Calu3 (cell line): ENCODE results near the gene MAZ. TPM values are rescaled to one million over a fixed set of nuclear protein-coding genes. Genes with fewer than 3 reads are reported as not detected.
A peak's percentile ranks its signal among the peaks of the same experiment; 100 is the strongest.

Experiments
- BruUV-seq: library from RNA; stranded (reverse); fragments of 400-500 nt; replicated peaks from 2 replicates; lab custom pipeline; 2021; lab: Mats Ljungman, UMichigan
- CTCF ChIA-PET: fragments of 300-600 bp; sonication (Branson Sonifier 250); formaldehyde crosslinking; loops from one replicate; lab custom pipeline; 2022; ENCODE audit warnings: antibody characterized with exemption; lab: Charles Lee
- DNase-seq: peaks from one replicate; pipeline ENCODE4 v3.0.0; 2022
- H3K27ac Mint-ChIP-seq: one replicate; pipeline ENCODE4 v1.8.0; 2022; ENCODE audit warnings: mixed read lengths; ENCODE audit not compliant: unreplicated experiment
- H3K27me3 Mint-ChIP-seq: one replicate; pipeline ENCODE4 v1.8.0; 2022; ENCODE audit warnings: mixed read lengths; ENCODE audit not compliant: unreplicated experiment
- H3K36me3 Mint-ChIP-seq: one replicate; pipeline ENCODE4 v1.8.0; 2022; ENCODE audit warnings: mild to moderate bottlenecking, moderate library complexity, mixed read lengths; ENCODE audit not compliant: insufficient read depth, unreplicated experiment
- H3K4me1 Mint-ChIP-seq: one replicate; pipeline ENCODE4 v1.8.0; 2022; ENCODE audit warnings: mild to moderate bottlenecking, low read depth, mixed read lengths; ENCODE audit not compliant: unreplicated experiment
- H3K4me3 Mint-ChIP-seq: one replicate; pipeline ENCODE4 v1.8.0; 2022; ENCODE audit warnings: mild to moderate bottlenecking, low read depth, moderate library complexity, mixed read lengths; ENCODE audit not compliant: unreplicated experiment
- H3K9me3 Mint-ChIP-seq: one replicate; pipeline ENCODE4 v1.8.0; 2022; ENCODE audit warnings: low read depth, mixed read lengths; ENCODE audit not compliant: unreplicated experiment
- intact Hi-C: fragments of 100-400 bp; cut with micrococcal nuclease; formaldehyde crosslinking; loops from one replicate; pipeline ENCODE4 v1.10.0; 2022; ENCODE audit not compliant: unreplicated experiment
- total RNA-seq: library from RNA; stranded (reverse); gene quantifications from 2 replicates; pipeline ENCODE4 v1.2.3, GENCODE V29; 2022
- TF ChIP-seq, protein P1 (sequence below): fragments of 200-600 bp; IDR thresholded peaks from one replicate; pipeline ENCODE4 v1.8.0; 2022; ENCODE audit warnings: antibody characterized with exemption; ENCODE audit not compliant: unreplicated experiment

The MAZ gene
- total RNA-seq, 1 experiment from 2014 or later = 257 TPM

DNA sequence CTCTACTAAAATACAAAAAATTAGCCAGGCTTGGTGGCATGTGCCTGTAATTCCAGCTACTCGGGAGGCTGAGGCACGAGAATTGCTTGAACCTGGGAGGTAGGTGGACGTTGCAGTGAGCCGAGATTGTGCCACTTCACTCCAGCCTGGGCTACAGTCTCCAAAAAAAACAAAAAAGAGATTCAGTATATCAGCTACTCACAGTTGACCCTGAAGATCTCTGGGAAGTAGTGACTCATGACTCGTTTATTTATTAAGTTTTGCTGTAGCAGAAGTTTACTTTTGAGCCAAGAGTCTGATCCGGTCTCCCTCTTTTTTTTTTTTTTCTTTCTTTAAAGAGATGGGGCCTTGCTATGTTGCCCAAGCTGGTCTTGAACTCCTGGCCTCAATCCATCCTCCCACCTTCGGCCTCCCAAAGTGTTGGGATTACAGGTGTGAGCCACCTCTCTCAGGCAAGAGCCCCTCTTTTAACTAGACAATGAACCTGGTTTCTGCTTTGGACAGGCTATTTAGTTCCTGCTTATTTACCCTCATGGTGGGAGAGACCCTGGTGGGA, 18.3 kb downstream of the MAZ start:
- peak overlapping the region; percentile 95 for H3K27ac Mint-ChIP-seq
- H3K9me3 Mint-ChIP-seq = no peaks in the 10 kb centered on the region
- BruUV-seq = no TSS peak
- peak overlapping the region; percentile 61 for H3K4me3 Mint-ChIP-seq
- H3K36me3 Mint-ChIP-seq = peaks cover 62% of the 10 kb centered on the region
- H3K27me3 Mint-ChIP-seq = no peaks in the 10 kb centered on the region
- CTCF ChIA-PET = interaction anchor here (0.8 to 1.1 kb wide), 2 partner anchors 17 to 24 kb away, joined by 3 to 6 read pairs; no protein-coding TSS in a partner anchor
- peaks cover 31% of the 10 kb centered on the region for H3K4me1 Mint-ChIP-seq
- intact Hi-C loops = loop anchor here (5.0 to 10.0 kb wide), 4 partner anchors 38 to 198 kb away; partner anchors contain the start of genes ASPHD1, C16orf92 and CDIPT
- DNase-seq = no peak
- TF ChIP-seq, protein P1, sequence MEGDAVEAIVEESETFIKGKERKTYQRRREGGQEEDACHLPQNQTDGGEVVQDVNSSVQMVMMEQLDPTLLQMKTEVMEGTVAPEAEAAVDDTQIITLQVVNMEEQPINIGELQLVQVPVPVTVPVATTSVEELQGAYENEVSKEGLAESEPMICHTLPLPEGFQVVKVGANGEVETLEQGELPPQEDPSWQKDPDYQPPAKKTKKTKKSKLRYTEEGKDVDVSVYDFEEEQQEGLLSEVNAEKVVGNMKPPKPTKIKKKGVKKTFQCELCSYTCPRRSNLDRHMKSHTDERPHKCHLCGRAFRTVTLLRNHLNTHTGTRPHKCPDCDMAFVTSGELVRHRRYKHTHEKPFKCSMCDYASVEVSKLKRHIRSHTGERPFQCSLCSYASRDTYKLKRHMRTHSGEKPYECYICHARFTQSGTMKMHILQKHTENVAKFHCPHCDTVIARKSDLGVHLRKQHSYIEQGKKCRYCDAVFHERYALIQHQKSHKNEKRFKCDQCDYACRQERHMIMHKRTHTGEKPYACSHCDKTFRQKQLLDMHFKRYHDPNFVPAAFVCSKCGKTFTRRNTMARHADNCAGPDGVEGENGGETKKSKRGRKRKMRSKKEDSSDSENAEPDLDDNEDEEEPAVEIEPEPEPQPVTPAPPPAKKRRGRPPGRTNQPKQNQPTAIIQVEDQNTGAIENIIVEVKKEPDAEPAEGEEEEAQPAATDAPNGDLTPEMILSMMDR = no peak

DNA sequence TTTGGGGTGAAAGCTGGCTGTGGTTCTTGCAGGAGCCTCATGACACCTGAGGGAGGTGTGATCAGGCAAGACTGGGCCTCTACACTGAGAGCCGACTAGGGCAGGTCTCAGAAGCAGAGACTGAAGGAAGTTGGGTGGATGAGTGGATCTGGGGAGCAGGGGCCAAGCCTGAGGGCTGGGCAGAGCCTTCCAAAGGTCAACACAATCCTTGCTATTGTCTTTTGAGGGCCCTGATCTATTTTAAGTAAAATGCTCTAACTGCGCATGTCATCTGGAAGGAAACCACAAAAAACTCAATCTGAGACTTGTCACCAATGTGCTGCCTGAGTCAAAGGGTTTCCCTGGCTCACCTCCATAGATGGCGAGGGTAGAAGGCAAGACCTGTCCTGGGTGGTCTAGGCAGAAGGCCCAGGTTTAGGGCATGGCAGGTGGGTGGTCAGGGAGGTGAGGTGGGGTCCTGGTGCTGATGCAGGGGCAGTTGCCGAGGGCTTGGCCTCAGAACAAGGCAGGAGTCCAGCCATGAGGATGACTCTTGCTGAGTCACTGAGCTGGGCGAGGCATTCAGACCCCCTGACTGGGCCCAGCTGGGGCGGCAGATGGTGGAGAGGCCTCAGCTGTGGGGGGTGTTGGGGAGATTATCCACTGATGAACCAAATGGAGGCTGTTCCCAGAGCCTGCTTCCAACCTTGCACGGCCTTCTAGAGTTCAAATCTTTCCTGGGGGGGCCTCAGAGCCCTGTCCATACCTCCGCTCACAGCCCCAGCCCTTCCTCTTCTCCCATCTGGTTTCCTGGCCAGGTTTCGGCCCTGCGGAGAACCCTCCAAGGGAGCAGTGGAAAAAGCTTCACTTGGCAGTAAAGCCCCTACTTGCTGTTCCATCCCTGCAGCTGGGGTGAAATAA, 19.1 kb downstream of the MAZ start:
- DNase-seq = no peak
- H3K4me3 Mint-ChIP-seq = peak overlapping the region; percentile 61
- CTCF ChIA-PET = interaction anchor here (1.0 kb wide), 1 partner anchor 18 kb away, joined by 3 read pairs; no protein-coding TSS in a partner anchor
- intact Hi-C loops = loop anchor here (10.0 kb wide), 1 partner anchor 79 kb away; the partner anchor contains the start of gene ASPHD1
- TF ChIP-seq, protein P1 = no peak
- H3K27me3 Mint-ChIP-seq = no peaks in the 10 kb centered on the region
- no TSS peak for BruUV-seq
- H3K9me3 Mint-ChIP-seq = no peaks in the 10 kb centered on the region
- peaks cover 55% of the 10 kb centered on the region for H3K36me3 Mint-ChIP-seq
- peaks cover 26% of the 10 kb centered on the region for H3K4me1 Mint-ChIP-seq
- H3K27ac Mint-ChIP-seq = peak overlapping the region; percentile 95

DNA sequence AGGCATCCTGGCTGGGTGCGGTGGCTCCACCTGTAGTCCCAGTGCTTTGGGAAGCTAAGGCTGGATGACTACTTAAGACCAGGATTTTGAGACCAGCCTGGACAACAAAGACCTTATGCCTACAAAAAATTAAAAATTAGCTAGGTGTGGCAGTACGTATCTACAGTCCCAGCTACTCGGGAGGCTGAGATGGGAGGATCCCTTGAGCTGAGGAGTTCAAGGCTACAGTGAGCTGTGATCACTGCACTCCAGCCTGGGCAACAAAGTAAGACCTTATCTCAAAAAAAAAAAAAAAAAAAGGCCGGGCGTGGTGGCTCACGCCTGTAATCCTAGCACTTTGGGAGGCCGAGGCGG, 20.0 kb downstream of the MAZ start:
- no peaks in the 10 kb centered on the region for H3K27me3 Mint-ChIP-seq
- intact Hi-C loops = loop anchor here (10.0 kb wide), 1 partner anchor 78 kb away; the partner anchor contains the start of gene ASPHD1
- DNase-seq = no peak
- TF ChIP-seq, protein P1 = no peak
- CTCF ChIA-PET = interaction anchor here (0.6 kb wide), 1 partner anchor 176 kb away, joined by 5 read pairs; no protein-coding TSS in a partner anchor
- H3K36me3 Mint-ChIP-seq = peaks cover 52% of the 10 kb centered on the region
- peaks cover 26% of the 10 kb centered on the region for H3K4me1 Mint-ChIP-seq
- no peak overlapping the region for H3K27ac Mint-ChIP-seq
- no peaks in the 10 kb centered on the region for H3K9me3 Mint-ChIP-seq
- no peak overlapping the region for H3K4me3 Mint-ChIP-seq
- no TSS peak for BruUV-seq

DNA sequence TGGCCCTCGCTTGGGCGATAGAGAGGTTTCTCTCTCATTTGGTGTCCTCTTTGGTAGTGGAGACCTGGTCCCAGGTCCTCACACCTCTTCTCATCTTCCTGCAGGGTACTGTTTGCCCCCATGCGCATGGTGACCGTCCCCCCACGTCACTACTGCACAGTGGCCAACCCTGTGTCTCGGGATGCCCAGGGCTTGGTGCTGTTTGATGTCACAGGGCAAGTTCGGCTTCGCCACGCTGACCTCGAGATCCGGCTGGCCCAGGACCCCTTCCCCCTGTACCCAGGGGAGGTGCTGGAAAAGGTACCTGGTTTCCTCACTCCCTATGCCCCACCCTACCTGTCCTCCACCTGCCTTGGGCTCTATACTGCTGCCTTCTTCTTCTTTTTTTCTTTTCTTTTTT, 24.4 kb downstream of the MAZ start:
- H3K4me1 Mint-ChIP-seq = peaks cover 13% of the 10 kb centered on the region
- TF ChIP-seq, protein P1 = no peak
- BruUV-seq = no TSS peak
- peaks cover 55% of the 10 kb centered on the region for H3K36me3 Mint-ChIP-seq
- no peak overlapping the region for H3K27ac Mint-ChIP-seq
- no peak for DNase-seq
- CTCF ChIA-PET = no interaction called here
- intact Hi-C loops = no loop called here
- H3K4me3 Mint-ChIP-seq = no peak overlapping the region
- H3K27me3 Mint-ChIP-seq = no peaks in the 10 kb centered on the region
- no peaks in the 10 kb centered on the region for H3K9me3 Mint-ChIP-seq
